Nephron (organoid): ENCODE results near the gene FAT1.

ENCODE experiments used
- H3K27ac Mint-ChIP-seq, 3 experiments: 2 replicates each; pipeline ENCODE4 v1.8.0; 2020; ENCODE audit warnings: mixed read lengths in 3 of 3, mild to moderate bottlenecking in 2 of 3, moderate library complexity in 1 of 3
- H3K27me3 Mint-ChIP-seq: 2 replicates; pipeline ENCODE4 v1.8.0; 2021; ENCODE audit warnings: low read depth, mild to moderate bottlenecking, moderate library complexity, mixed read lengths
- H3K36me3 Mint-ChIP-seq: 2 replicates; pipeline ENCODE4 v1.8.0; 2020; ENCODE audit warnings: low read depth, mixed read lengths
- H3K4me1 Mint-ChIP-seq: 2 replicates; pipeline ENCODE4 v1.8.0; 2020; ENCODE audit warnings: mixed read lengths
- H3K4me3 Mint-ChIP-seq, 3 experiments: 2 replicates each; pipeline ENCODE4 v1.8.0; 2020; ENCODE audit warnings: mild to moderate bottlenecking in 3 of 3, mixed read lengths in 3 of 3, moderate library complexity in 2 of 3
- H3K9me3 Mint-ChIP-seq: 2 replicates; pipeline ENCODE4 v1.8.0; 2020; ENCODE audit warnings: mixed read lengths
- TF ChIP-seq, protein P1 (sequence below), 3 experiments: fragments of 200-600 bp; sonication (generic); IDR thresholded peaks; one replicate each; pipeline ENCODE4 v1.5.0; 2021; ENCODE audit warnings: antibody characterized with exemption in 3 of 3; ENCODE audit not compliant: unreplicated experiment in 3 of 3

FAT1 gene

GRCh38 chr4:186560647-186561046 is 163.0 kb downstream of the FAT1 start:
- TF ChIP-seq, protein P1, sequence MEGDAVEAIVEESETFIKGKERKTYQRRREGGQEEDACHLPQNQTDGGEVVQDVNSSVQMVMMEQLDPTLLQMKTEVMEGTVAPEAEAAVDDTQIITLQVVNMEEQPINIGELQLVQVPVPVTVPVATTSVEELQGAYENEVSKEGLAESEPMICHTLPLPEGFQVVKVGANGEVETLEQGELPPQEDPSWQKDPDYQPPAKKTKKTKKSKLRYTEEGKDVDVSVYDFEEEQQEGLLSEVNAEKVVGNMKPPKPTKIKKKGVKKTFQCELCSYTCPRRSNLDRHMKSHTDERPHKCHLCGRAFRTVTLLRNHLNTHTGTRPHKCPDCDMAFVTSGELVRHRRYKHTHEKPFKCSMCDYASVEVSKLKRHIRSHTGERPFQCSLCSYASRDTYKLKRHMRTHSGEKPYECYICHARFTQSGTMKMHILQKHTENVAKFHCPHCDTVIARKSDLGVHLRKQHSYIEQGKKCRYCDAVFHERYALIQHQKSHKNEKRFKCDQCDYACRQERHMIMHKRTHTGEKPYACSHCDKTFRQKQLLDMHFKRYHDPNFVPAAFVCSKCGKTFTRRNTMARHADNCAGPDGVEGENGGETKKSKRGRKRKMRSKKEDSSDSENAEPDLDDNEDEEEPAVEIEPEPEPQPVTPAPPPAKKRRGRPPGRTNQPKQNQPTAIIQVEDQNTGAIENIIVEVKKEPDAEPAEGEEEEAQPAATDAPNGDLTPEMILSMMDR (IDR thresholded peaks at IDR 0.05; ENCODE audit: unreplicated experiment in 3 of 3), result no peak
- Mint-ChIP-seq H3K4me1 (no peaks in the 10 kb centered on the region), H3K4me3 (no peak overlapping the region), H3K27me3 (peaks cover 22% of the 10 kb centered on the region), H3K9me3 (peaks cover 4% of the 10 kb centered on the region), H3K27ac (no peak overlapping the region), H3K36me3 (no peaks in the 10 kb centered on the region)

DNA sequence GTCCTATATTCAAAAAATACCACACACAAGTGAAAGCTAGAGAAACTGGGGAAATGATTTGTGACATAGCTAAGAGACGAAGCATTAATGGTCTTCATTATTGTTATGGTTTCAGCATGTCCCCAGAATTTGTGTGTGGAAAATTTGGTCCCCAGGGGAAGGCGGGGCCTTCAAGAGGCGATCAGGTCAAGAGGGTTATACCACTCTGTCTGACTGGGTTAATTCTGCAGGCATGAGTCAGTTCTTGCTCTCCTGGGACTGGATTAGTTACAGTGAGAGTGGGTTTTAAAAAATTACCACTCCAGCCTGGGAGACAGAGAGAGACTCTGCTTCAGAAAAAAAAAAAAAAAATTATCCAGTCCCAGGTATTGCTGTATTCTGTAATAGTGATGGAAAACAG is 166.2 kb downstream of the FAT1 start:
- Mint-ChIP-seq H3K27ac (no peak overlapping the region), H3K27me3 (peaks cover 43% of the 10 kb centered on the region), H3K9me3 (peaks cover 4% of the 10 kb centered on the region), H3K4me1 (peaks cover 8% of the 10 kb centered on the region), H3K36me3 (no peaks in the 10 kb centered on the region), H3K4me3 (no peak overlapping the region)
- TF ChIP-seq, protein P1 (IDR thresholded peaks at IDR 0.05; ENCODE audit: unreplicated experiment in 3 of 3), result no peak

DNA sequence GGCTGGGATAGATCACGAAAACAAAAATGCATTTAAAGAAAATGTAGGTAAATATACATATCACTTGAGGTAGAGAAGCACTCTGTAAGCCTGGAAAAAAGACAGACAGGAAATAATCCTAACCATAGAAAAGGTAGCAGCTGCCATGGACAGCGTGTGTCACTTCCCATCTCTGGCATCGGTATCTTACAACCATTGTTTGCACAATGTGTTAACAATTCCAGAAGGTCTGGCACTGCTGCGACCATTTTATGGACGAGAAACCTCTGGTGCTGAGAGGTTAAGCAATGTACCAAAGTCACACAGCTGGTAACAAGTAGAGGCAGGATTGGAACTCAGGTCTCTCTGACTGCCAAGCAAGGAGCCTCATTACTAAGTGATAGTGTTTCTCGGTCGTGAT is 166.6 kb downstream of the FAT1 start:
- TF ChIP-seq, protein P1 (IDR thresholded peaks at IDR 0.05; ENCODE audit: unreplicated experiment in 3 of 3), result no peak
- Mint-ChIP-seq H3K27me3 (peaks cover 44% of the 10 kb centered on the region), H3K4me3 (peak overlapping the region in 1 of 3 experiments; percentile 17), H3K4me1 (peaks cover 8% of the 10 kb centered on the region), H3K36me3 (no peaks in the 10 kb centered on the region), H3K9me3 (peaks cover 4% of the 10 kb centered on the region), H3K27ac (no peak overlapping the region)

DNA sequence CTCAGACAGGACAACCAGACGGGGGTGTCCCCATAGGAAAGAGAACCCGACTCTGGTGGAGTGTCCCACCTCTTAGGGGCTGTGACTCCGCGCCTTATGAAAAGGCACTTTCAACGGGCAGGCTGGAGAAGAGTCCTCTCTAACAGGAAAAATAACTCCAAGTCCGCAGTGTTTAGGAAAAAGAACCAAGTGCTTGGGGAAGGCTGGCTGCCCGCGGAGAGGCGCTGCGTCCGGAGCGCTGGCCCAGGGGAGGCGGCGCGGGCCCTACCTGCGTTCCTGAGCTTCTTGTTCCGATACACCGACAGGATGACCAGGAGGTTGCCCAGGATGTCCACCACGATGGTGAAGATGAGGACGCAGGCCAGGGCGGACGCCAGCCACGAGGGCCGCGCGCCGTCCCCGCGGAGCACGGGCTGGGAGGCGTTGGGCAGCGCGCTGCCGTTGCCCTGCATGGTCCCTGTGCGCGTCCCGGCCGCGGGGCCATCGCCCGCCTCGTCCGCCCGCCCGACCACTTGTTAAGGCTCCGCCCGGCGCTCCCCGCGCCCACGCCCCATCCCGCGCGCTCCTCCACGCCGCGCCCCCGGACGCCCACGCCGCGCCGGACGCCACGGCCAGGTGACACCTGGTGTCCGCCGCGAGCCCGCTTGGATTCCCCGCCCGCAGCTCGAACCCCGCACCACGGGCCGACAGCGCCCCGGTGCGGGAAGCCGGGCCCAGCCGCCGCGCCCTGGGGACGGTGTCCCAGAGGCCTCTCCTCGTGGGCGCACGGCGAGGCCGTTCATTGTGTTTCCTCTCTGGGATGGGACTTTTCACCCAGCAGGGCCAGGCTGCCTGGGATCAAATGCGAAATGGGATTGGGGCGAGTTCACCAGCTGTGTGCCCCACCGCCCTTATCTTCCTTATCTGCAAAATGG is 168.5 kb downstream of the FAT1 start, which contains the start of gene MTNR1A:
Gene MTNR1A, minus strand, starts transcription at position 654 of the 914 bp plus-strand sequence. Its CDS starts 202 bp downstream, at position 452.
- Mint-ChIP-seq H3K27ac (peak within 1 kb of the TSS in 1 of 3 experiments; percentile 72), H3K27me3 (peaks cover 58% of the 10 kb centered on the region), H3K36me3 (no peaks in the 10 kb centered on the region), H3K4me3 (peak within 1 kb of the TSS; percentile 84 to 86 (median 85)), H3K4me1 (peaks cover 8% of the 10 kb centered on the region), H3K9me3 (peaks cover 4% of the 10 kb centered on the region)
- TF ChIP-seq, protein P1 (IDR thresholded peaks at IDR 0.05; ENCODE audit: unreplicated experiment in 3 of 3), result peak; percentile 15 to 21 (median 17)

DNA sequence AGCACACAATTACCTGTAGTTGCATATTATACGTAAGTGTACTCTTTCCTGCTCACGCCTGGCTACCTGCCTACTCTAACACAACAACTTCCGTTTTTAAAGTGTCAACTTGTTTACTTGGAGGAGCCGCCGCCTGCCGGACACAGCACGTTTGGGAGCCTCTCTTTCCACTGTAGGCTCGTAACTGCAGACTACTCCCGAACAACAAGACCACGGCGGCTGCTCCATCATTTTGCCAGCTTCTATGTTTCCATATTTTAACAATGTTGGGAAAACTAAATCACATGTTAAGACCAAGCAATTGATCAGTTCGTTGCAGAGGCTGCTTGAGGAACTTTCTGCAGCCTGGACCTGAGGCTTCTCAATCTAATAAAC is 169.1 kb downstream of the FAT1 start:
- TF ChIP-seq, protein P1 (IDR thresholded peaks at IDR 0.05; ENCODE audit: unreplicated experiment in 3 of 3), result peak in 1 of 3 experiments; percentile 19
- Mint-ChIP-seq H3K27ac (peak overlapping the region in 1 of 3 experiments; percentile 72), H3K4me1 (peaks cover 8% of the 10 kb centered on the region), H3K4me3 (peak overlapping the region; percentile 84 to 86 (median 85)), H3K36me3 (no peaks in the 10 kb centered on the region), H3K27me3 (peaks cover 64% of the 10 kb centered on the region), H3K9me3 (no peaks in the 10 kb centered on the region)
